ENCODE data around the gene RAB43. TPM values are rescaled to one million over a fixed set of nuclear protein-coding genes. Genes with fewer than 3 reads are reported as not detected.
"Not testable (repeated sequence)": the region's sequence is repeated elsewhere in the genome, so short reads cannot be mapped to it uniquely, and the experiment has no call there.

Gene RAB43
- total RNA-seq, 1 donor from 2014 or later = 34.5 TPM

DNA sequence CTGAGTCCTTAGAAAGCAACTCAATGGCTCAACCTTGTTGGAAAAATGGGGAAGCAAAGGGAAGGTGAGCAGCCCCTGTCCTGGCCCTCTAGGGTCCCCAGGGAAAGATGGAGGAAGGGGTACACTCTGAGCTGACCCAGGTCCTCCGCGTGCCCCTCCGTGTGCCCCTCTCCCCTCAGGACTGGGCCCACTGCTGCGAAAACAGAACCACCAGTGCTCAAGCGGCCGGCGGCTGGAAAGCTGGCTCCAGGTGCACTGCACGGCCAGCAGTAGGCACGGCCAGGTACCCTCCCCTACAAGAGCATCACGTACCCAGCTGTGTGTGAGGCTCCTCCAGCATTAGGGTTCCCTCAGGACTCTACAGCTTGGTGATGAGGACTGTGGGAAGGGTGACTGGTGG is 26.3 kb downstream of the RAB43 start:
- H3K4me2 ChIP-seq (ENCODE audit: low read length) = no peak overlapping the region
- H3K27me3 Mint-ChIP-seq (ENCODE audit: low read depth, unreplicated experiment) = no peaks in the 10 kb centered on the region
- TF ChIP-seq CTCF (IDR thresholded peaks at IDR 0.05; ENCODE audit: insufficient read depth, low read depth, low read length) (no peak), EZH2 (IDR thresholded peaks at IDR 0.05; ENCODE audit: insufficient read depth, low read length) (no peak)
- H3K9ac ChIP-seq (ENCODE audit: low read length) = no peak overlapping the region
- H3K4me3 ChIP-seq (ENCODE audit: insufficient read depth, low read depth, low read length) = no peak overlapping the region
- H3K9me3 ChIP-seq (ENCODE audit: insufficient read depth, low read depth, low read length) = no peaks in the 10 kb centered on the region
- peaks cover 5% of the 10 kb centered on the region for H3K36me3 ChIP-seq (ENCODE audit: insufficient read depth, low read length)
- H3K79me2 ChIP-seq (ENCODE audit: insufficient read depth, low read length) = peaks cover 28% of the 10 kb centered on the region
- H3K27ac ChIP-seq (ENCODE audit: low read depth, low read length) = no peak overlapping the region
- peaks cover 2% of the 10 kb centered on the region for H3K9me3 Mint-ChIP-seq (ENCODE audit: unreplicated experiment)
- FAIRE-seq = no peak
- no peak overlapping the region for H2AFZ ChIP-seq (ENCODE audit: low read depth, low read length)
- peaks cover 12% of the 10 kb centered on the region for H3K36me3 Mint-ChIP-seq (ENCODE audit: low read depth, unreplicated experiment)
- no peak for DNase-seq (ENCODE audit: low read depth)
- H3K4me1 ChIP-seq (ENCODE audit: insufficient read depth, low read length) = no peaks in the 10 kb centered on the region
- no peak overlapping the region for H3K27ac Mint-ChIP-seq (ENCODE audit: unreplicated experiment)
- H3K27me3 ChIP-seq (ENCODE audit: insufficient read depth, low read length) = no peaks in the 10 kb centered on the region
- H4K20me1 ChIP-seq (ENCODE audit: insufficient read depth, low read length) = peaks cover 40% of the 10 kb centered on the region
- H3K4me1 Mint-ChIP-seq (ENCODE audit: low read depth, unreplicated experiment) = no peaks in the 10 kb centered on the region
- H3K4me3 Mint-ChIP-seq (ENCODE audit: unreplicated experiment) = no peak overlapping the region

DNA sequence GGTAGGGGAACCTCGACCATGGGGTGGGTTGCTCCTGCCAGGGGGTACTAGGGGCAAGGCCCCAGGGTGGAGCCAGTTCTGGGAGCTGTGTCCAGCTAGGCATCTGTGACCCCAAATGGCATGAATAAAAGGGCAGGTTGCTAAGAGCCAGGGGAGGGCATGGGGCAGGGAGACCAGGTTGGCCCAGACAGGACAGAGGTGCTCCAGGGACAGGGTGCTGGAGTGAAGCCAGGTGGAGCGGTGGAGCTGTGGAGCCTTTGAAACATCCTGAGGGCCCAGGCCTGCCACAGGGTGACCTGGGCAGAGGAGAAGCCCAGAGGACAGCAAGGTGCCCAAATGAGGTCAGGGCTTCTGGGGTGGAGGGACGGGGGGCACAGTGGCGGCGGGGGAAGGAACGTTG is 33.3 kb downstream of the RAB43 start:
- not testable (repeated sequence) for H3K4me3 Mint-ChIP-seq (ENCODE audit: unreplicated experiment); H4K20me1 ChIP-seq (ENCODE audit: insufficient read depth, low read length)

DNA sequence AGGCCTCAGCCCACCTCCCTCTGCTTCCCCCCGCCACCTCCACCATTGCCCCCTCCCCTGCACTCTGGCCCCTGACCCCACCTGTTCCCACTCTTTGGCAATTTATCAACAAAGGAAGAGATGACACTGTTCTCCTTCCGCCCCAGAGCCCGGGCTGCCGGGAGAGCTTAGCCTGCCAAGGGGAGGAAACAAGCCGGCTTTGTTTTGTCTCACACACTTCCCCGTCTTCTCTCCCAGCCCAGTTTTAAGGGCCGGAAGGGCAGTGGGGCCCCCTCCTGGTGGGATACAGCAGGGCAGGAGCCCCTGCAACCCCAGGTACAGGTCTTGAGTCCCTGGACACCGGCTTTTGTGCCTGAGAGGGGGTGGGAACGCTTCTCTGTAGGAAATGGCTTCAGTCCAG is 33.7 kb downstream of the RAB43 start:
- not testable (repeated sequence) for H3K27ac ChIP-seq (ENCODE audit: low read depth, low read length); H3K27ac Mint-ChIP-seq (ENCODE audit: unreplicated experiment); H3K27me3 Mint-ChIP-seq (ENCODE audit: low read depth, unreplicated experiment); DNase-seq (ENCODE audit: low read depth); H3K4me1 ChIP-seq (ENCODE audit: insufficient read depth, low read length); H3K27me3 ChIP-seq (ENCODE audit: insufficient read depth, low read length); H3K9me3 ChIP-seq (ENCODE audit: insufficient read depth, low read depth, low read length); H3K36me3 ChIP-seq (ENCODE audit: insufficient read depth, low read length); H3K4me1 Mint-ChIP-seq (ENCODE audit: low read depth, unreplicated experiment); H2AFZ ChIP-seq (ENCODE audit: low read depth, low read length); H3K4me2 ChIP-seq (ENCODE audit: low read length); FAIRE-seq; H3K79me2 ChIP-seq (ENCODE audit: insufficient read depth, low read length); H3K9me3 Mint-ChIP-seq (ENCODE audit: unreplicated experiment); H4K20me1 ChIP-seq (ENCODE audit: insufficient read depth, low read length); H3K36me3 Mint-ChIP-seq (ENCODE audit: low read depth, unreplicated experiment); H3K9ac ChIP-seq (ENCODE audit: low read length); H3K4me3 Mint-ChIP-seq (ENCODE audit: unreplicated experiment); H3K4me3 ChIP-seq (ENCODE audit: insufficient read depth, low read depth, low read length)

More for the DNA sequence above, 33.3 kb downstream of the RAB43 start:
- H3K9me3 ChIP-seq (ENCODE audit: insufficient read depth, low read depth, low read length); H3K4me1 Mint-ChIP-seq (ENCODE audit: low read depth, unreplicated experiment); H3K79me2 ChIP-seq (ENCODE audit: insufficient read depth, low read length); H3K27me3 Mint-ChIP-seq (ENCODE audit: low read depth, unreplicated experiment); H3K36me3 Mint-ChIP-seq (ENCODE audit: low read depth, unreplicated experiment); H3K4me1 ChIP-seq (ENCODE audit: insufficient read depth, low read length); H3K4me2 ChIP-seq (ENCODE audit: low read length); H3K27me3 ChIP-seq (ENCODE audit: insufficient read depth, low read length); H3K4me3 ChIP-seq (ENCODE audit: insufficient read depth, low read depth, low read length); H3K27ac ChIP-seq (ENCODE audit: low read depth, low read length); H3K9ac ChIP-seq (ENCODE audit: low read length); H3K27ac Mint-ChIP-seq (ENCODE audit: unreplicated experiment); FAIRE-seq; H3K9me3 Mint-ChIP-seq (ENCODE audit: unreplicated experiment); H3K36me3 ChIP-seq (ENCODE audit: insufficient read depth, low read length); DNase-seq (ENCODE audit: low read depth); H2AFZ ChIP-seq (ENCODE audit: low read depth, low read length): not testable (repeated sequence)

Measured in astrocyte (in vitro differentiated cells and primary cell).